A549 (cell line): Measurements from ENCODE around the gene WASF2. TPM values are rescaled to one million over a fixed set of nuclear protein-coding genes. Genes with fewer than 3 reads are reported as not detected.
A peak's percentile ranks its signal among the peaks of the same experiment; 100 is the strongest.

Experiments
- ATAC-seq, 2 experiments: fragments of 200-7000 bp in 1 of 2; fragments of >200 bp in 1 of 2; cut with Nextera tagmentation in 1 of 2; cut with Tn5 transposase in 1 of 2; 3 replicates each; pipeline versions ENCODE4 v1.8.0 to v1.9.1; 2018 to 2020; ENCODE audit warnings: mild to moderate bottlenecking in 1 of 2, moderate library complexity in 1 of 2
- CTCF ChIA-PET: fragments of 300-600 bp; sonication (Branson Sonifier 250); formaldehyde crosslinking; extraction: SDS; loops from one replicate; lab custom pipeline; 2021; ENCODE audit warnings: antibody characterized with exemption, inconsistent platforms; lab: Yijun Ruan, JAX
- POLR2A ChIA-PET: fragments of 350-600 bp; formaldehyde crosslinking; extraction: SDS; loops from one replicate; lab custom pipeline; 2021; ENCODE audit warnings: antibody characterized with exemption, inconsistent platforms; lab: Yijun Ruan, JAX
- DNase-seq, 2 experiments: peaks; one replicate each; pipeline versions ENCODE4 v3.0.0 to v3.0.0-alpha.2; 2011 to 2016; ENCODE audit warnings: low read depth in 1 of 2, low spot score in 1 of 2
- FAIRE-seq: peaks from 2 replicates; lab custom pipeline; 2011; peaks lifted over from hg19 to GRCh38; lab: Jason Lieb, UNC
- H3K27ac ChIP-seq, 2 experiments: fragments of >200 bp; sonication (Bioruptor Twin); formaldehyde crosslinking; 3 replicates each; pipeline ENCODE4 v1.5.1; 2016 to 2017
- H3K4me1 ChIP-seq: fragments of >200 bp; sonication (Bioruptor Twin); formaldehyde crosslinking; 3 replicates; pipeline ENCODE4 v1.6.1; 2016
- H3K4me2 ChIP-seq: fragments of >200 bp; sonication (Bioruptor Twin); formaldehyde crosslinking; 3 replicates; pipeline ENCODE4 v1.6.1; 2016
- H3K4me3 ChIP-seq: fragments of >200 bp; sonication (Bioruptor Twin); formaldehyde crosslinking; 3 replicates; pipeline ENCODE4 v1.5.1; 2016
- H3K9me3 ChIP-seq: fragments of >200 bp; sonication (Bioruptor Twin); formaldehyde crosslinking; 3 replicates; pipeline ENCODE4 v1.6.1; 2016
- CEBPB ChIP-seq, 2 experiments: fragments of >200 bp in 1 of 2; sonication (Bioruptor Twin) in 1 of 2; formaldehyde crosslinking in 1 of 2; IDR thresholded peaks; 2 replicates each; pipeline ENCODE4 v1.6.1; 2012 to 2016
- E2F6 ChIP-seq: IDR thresholded peaks from 2 replicates; pipeline ENCODE4 v1.6.1; 2012; ENCODE audit warnings: low read depth, borderline replicate concordance
- FOSB ChIP-seq: fragments of 250-450 bp; sonication (Bioruptor Pico); IDR thresholded peaks from 2 replicates; pipeline ENCODE4 v1.5.0; 2020; ENCODE audit warnings: mild to moderate bottlenecking, moderate library complexity
- GATA3 ChIP-seq: IDR thresholded peaks from 2 replicates; pipeline ENCODE4 v1.6.1; 2012; ENCODE audit warnings: borderline replicate concordance
- HMGXB4 ChIP-seq: fragments of 250-450 bp; sonication (Bioruptor Pico); IDR thresholded peaks from 2 replicates; pipeline ENCODE4 v1.5.0; 2021; ENCODE audit warnings: mild to moderate bottlenecking, moderate library complexity, borderline replicate concordance
- HOXA7 ChIP-seq: fragments of 250-450 bp; sonication (Bioruptor Pico); IDR thresholded peaks from 2 replicates; pipeline ENCODE4 v1.5.0; 2020; ENCODE audit warnings: mild to moderate bottlenecking, moderate library complexity
- HOXB13 ChIP-seq: fragments of 250-450 bp; sonication (Bioruptor Pico); IDR thresholded peaks from 2 replicates; pipeline ENCODE4 v1.5.0; 2020; ENCODE audit warnings: low read depth, mild to moderate bottlenecking, moderate library complexity
- JUNB ChIP-seq: fragments of >200 bp; sonication (Bioruptor Twin); formaldehyde crosslinking; IDR thresholded peaks from 2 replicates; pipeline ENCODE4 v1.6.1; 2016
- MAX ChIP-seq: IDR thresholded peaks from 2 replicates; pipeline ENCODE4 v1.6.1; 2012
- NR3C1 ChIP-seq: fragments of >200 bp; sonication (Bioruptor Twin); formaldehyde crosslinking; IDR thresholded peaks from 3 replicates; pipeline ENCODE4 v1.6.1; 2017
- POLR2A ChIP-seq: IDR thresholded peaks from 2 replicates; pipeline ENCODE4 v1.6.1; 2012; ENCODE audit warnings: mild to moderate bottlenecking, low read length
- RAD21 ChIP-seq, 2 experiments: fragments of >200 bp in 1 of 2; sonication (Bioruptor Twin) in 1 of 2; formaldehyde crosslinking in 1 of 2; IDR thresholded peaks in 1 of 2; conservative IDR thresholded peaks in 1 of 2; 2 replicates in 1 of 2; 3 replicates in 1 of 2; pipeline ENCODE4 v1.6.1; 2012 to 2018; ENCODE audit warnings: inconsistent platforms in 1 of 2
- SMC3 ChIP-seq: fragments of >200 bp; sonication (Bioruptor Twin); formaldehyde crosslinking; IDR thresholded peaks from 3 replicates; pipeline ENCODE4 v1.6.1; 2018; ENCODE audit warnings: inconsistent platforms
- ZC3H11A ChIP-seq: fragments of 450-650 bp; IDR thresholded peaks from 2 replicates; pipeline ENCODE4 v1.6.1; 2014; ENCODE audit warnings: antibody characterized with exemption, mild to moderate bottlenecking
- ZFP36 ChIP-seq: fragments of 450-650 bp; IDR thresholded peaks from 2 replicates; pipeline ENCODE4 v1.6.1; 2014; ENCODE audit warnings: borderline replicate concordance; ENCODE audit not compliant: partially characterized antibody
- WGBS: methylation state at CpG from one replicate; pipeline ENCODE4 v1.1.6; 2017; ENCODE audit errors: missing lambda C conversion rate; 5-methylcytosine and 5-hydroxymethylcytosine counted together
- polyA plus RNA-seq, 4 experiments: library from polyadenylated mRNA; depleted of rRNA in 3 of 4; stranded (reverse); fragments of >200 nt; fragmentation: RNase III in 1 of 4; extraction: RNeasy Plus Mini Kit Qiagen cat#74134 plus additional on column Dnase treatment in 1 of 4; gene quantifications; 2 replicates in 3 of 4; 3 replicates in 1 of 4; pipeline ENCODE4 v1.2.3, GENCODE V29; 2011 to 2017
- TF ChIP-seq, protein P1 (sequence below): fragments of >200 bp; sonication (Bioruptor Twin); formaldehyde crosslinking; IDR thresholded peaks from 2 replicates; pipeline ENCODE4 v1.6.1; 2016
- TF ChIP-seq, protein P2 (sequence below): fragments of >200 bp; sonication (Bioruptor Twin); formaldehyde crosslinking; IDR thresholded peaks from 3 replicates; pipeline ENCODE4 v1.5.1; 2016
- TF ChIP-seq, protein P3 (sequence below): fragments of 250-450 bp; sonication (Bioruptor Pico); IDR thresholded peaks from 2 replicates; pipeline ENCODE4 v1.5.0; 2020; ENCODE audit warnings: low read depth, mild to moderate bottlenecking, moderate library complexity

The WASF2 gene
- polyA plus RNA-seq, 2 of the 4 experiments (the other 2 are of a cell fraction), result 22.7 to 44.9 TPM

DNA sequence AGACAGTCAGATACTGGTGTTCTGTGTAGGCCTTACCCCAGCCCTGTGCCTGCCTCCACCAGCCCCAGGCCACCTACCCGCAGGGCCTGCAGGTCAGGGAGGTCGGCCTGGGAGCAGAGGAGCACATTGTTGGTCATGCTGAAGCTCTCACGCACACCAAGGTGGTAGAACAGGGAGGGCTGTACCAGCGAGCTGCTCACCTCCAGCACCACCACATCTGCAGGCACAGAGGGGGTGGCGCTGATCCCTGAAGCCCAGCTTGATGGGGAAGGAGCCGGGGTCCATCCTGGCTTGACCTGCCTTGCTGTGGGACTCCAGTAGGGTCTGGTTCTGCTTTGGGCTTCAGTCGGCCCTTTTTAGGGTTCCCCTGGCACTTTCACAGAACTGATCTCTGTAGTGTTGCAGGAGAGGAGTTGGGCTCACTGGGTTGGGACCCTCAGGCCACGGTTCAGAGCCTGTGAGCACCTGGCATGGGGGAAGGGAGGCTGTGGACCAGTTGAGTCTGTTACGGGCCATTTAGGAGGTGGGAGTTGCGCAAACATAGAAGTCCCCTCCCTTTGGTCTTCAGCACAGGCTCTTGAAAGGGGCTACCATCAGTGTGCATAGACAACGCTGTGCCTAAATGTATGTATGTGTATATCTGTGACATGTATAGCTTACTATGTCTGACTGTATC is 125.1 kb downstream of the WASF2 start:
- H3K4me3 ChIP-seq, result peak overlapping the region; percentile 33; the same call in 1 of the 3 replicates
- peaks cover 14% of the 10 kb centered on the region for H3K4me1 ChIP-seq
- ATAC-seq (no peak; a peak in 1 of 6 replicates), DNase-seq (no peak), FAIRE-seq (no peak)
- TF ChIP-seq JUNB (no peak), SMC3 (no peak), GATA3 (no peak), MAX (no peak), E2F6 (no peak), ZC3H11A (no peak), HOXA7 (CRISPR knock-in tag) (no peak), ZFP36 (no peak), HOXB13 (CRISPR knock-in tag) (no peak), CEBPB (IDR thresholded peaks at IDR 0.05) (no peak), RAD21 (conservative IDR thresholded peaks at IDR 0.05 in 1 of 2, IDR thresholded peaks at IDR 0.05 in 1 of 2) (no peak), POLR2A (no peak)
- TF ChIP-seq, protein P1, sequence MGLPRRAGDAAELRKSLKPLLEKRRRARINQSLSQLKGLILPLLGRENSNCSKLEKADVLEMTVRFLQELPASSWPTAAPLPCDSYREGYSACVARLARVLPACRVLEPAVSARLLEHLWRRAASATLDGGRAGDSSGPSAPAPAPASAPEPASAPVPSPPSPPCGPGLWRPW, result no peak
- TF ChIP-seq, protein P2, sequence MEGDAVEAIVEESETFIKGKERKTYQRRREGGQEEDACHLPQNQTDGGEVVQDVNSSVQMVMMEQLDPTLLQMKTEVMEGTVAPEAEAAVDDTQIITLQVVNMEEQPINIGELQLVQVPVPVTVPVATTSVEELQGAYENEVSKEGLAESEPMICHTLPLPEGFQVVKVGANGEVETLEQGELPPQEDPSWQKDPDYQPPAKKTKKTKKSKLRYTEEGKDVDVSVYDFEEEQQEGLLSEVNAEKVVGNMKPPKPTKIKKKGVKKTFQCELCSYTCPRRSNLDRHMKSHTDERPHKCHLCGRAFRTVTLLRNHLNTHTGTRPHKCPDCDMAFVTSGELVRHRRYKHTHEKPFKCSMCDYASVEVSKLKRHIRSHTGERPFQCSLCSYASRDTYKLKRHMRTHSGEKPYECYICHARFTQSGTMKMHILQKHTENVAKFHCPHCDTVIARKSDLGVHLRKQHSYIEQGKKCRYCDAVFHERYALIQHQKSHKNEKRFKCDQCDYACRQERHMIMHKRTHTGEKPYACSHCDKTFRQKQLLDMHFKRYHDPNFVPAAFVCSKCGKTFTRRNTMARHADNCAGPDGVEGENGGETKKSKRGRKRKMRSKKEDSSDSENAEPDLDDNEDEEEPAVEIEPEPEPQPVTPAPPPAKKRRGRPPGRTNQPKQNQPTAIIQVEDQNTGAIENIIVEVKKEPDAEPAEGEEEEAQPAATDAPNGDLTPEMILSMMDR, result no peak
- H3K9me3 ChIP-seq, result no peaks in the 10 kb centered on the region
- WGBS, result 70% methylated on average over 4 of the region's 11 CpGs
- ChIA-PET POLR2A (interaction anchor here (0.5 to 2.1 kb wide), 5 partner anchors 15 to 175 kb away, joined by 3 to 13 read pairs (median 5); no protein-coding TSS in a partner anchor), CTCF (interaction anchor here (0.9 to 10.3 kb wide), 7 partner anchors 11 to 68 kb away, joined by 3 to 130 read pairs (median 9); partner anchors contain the start of gene SYTL1)
- H3K4me2 ChIP-seq, result peak overlapping the region; percentile 95
- peak overlapping the region; percentile 52 to 97 for H3K27ac ChIP-seq

DNA sequence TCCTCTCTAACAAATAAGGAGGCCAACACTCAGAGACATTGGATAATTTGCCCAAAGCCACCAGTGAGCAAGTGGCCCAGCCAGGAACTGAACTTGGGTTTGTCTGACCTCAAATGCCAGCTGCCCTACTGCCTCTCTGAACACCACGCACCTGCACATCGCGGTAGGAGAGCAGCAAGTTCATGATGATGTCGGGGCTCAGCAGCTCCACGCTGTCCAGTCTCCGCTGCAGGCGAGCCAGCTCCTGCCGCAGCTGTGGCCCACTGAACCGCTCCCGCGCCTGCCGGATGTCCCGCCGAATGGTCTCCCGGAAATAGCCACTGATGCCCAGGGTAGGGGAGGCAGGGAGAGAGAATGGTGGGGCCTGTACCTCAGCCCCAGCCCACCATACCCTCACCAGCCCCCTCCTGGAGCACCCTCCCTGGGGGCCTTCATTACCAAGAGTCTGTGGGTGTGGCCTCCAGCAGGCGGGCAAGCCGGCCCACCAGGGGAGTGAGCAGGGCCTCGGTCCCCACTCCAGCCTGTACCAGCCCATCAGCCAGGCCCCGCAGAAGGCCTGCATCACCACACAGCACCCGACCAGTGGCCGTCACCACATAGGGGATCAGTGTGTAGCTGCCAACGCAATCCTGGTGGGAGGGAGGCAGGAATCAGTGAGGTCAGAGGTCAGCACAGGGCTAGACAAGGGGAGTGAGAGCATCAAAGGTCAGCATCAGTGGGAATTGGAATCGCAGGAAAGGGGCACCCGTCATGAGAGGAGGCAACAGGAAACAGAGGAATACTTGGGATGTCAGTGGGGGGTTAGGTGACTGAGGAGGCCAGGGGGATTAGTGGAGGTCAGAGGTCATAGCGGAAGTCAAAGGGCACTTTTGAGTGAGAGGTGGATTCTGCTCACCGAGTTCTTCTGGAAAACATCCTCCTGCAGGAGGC is 125.9 kb downstream of the WASF2 start:
- CTCF ChIA-PET, result interaction anchor here (0.9 to 10.3 kb wide), 2 partner anchors 11 to 23 kb away, joined by 4 to 130 read pairs; no protein-coding TSS in a partner anchor
- Histone ChIP-seq H3K4me3 (no peak overlapping the region), H3K9me3 (no peaks in the 10 kb centered on the region), H3K4me1 (peaks cover 14% of the 10 kb centered on the region), H3K4me2 (no peak overlapping the region), H3K27ac (no peak overlapping the region; a peak in 1 of 6 replicates)
- no peak for FAIRE-seq
- WGBS, result 94% methylated on average over 13 of the region's 26 CpGs
- no peak for DNase-seq
- POLR2A ChIA-PET, result no interaction called here
- ATAC-seq, result no peak
- TF ChIP-seq HMGXB4 (CRISPR knock-in tag) (no peak), FOSB (CRISPR knock-in tag) (no peak), NR3C1 (no peak), ZC3H11A (no peak), SMC3 (no peak), HOXA7 (CRISPR knock-in tag) (no peak)
- TF ChIP-seq, protein P3, sequence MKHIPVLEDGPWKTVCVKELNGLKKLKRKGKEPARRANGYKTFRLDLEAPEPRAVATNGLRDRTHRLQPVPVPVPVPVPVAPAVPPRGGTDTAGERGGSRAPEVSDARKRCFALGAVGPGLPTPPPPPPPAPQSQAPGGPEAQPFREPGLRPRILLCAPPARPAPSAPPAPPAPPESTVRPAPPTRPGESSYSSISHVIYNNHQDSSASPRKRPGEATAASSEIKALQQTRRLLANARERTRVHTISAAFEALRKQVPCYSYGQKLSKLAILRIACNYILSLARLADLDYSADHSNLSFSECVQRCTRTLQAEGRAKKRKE (CRISPR knock-in tag), result no peak
